Sigmoid colon (tissue), 7 donors: ENCODE results near the gene FOXL2NB. TPM values are rescaled to one million over a fixed set of nuclear protein-coding genes. Genes with fewer than 3 reads are reported as not detected.

ENCODE experiments used
- DNase-seq: peaks from one replicate; pipeline ENCODE4 v3.0.0-alpha.2; 2019
- H3K27ac ChIP-seq, 4 donors: fragments of 200-600 bp; sonication (generic); one replicate each; pipeline ENCODE4 v1.5.1; 2016 to 2019; ENCODE audit warnings: mild to moderate bottlenecking in 1 of 4
- H3K27me3 ChIP-seq, 3 donors: fragments of 200-600 bp; sonication (generic); one replicate each; pipeline ENCODE4 v1.5.1; 2019; ENCODE audit warnings: mild to moderate bottlenecking in 1 of 3
- H3K36me3 ChIP-seq, 4 donors: fragments of 200-600 bp; sonication (generic); one replicate each; pipeline ENCODE4 v1.5.1; 2016 to 2019
- H3K4me1 ChIP-seq, 4 donors: fragments of 200-600 bp; sonication (generic); one replicate each; pipeline ENCODE4 v1.5.1; 2017 to 2019
- H3K4me3 ChIP-seq, 4 donors: fragments of 200-600 bp; sonication (generic); one replicate each; pipeline ENCODE4 v1.5.1; 2017 to 2019; ENCODE audit warnings: mild to moderate bottlenecking in 2 of 4, moderate library complexity in 1 of 4
- H3K9me3 ChIP-seq, 4 donors: fragments of 200-600 bp in 3 of 4; sonication (generic) in 3 of 4; one replicate each; pipeline versions ENCODE4 v1.5.1 to v1.6.1; 2013 to 2019
- EP300 ChIP-seq, 4 donors: sonication (generic); formaldehyde crosslinking; IDR thresholded peaks; one replicate each; pipeline ENCODE4 v1.6.1; 2017; ENCODE audit warnings: antibody characterized with exemption in 4 of 4
- POLR2A ChIP-seq, 2 donors: fragments of 450-650 bp; IDR thresholded peaks; one replicate each; pipeline ENCODE4 v1.6.1; 2016; ENCODE audit warnings: antibody characterized with exemption in 2 of 2, mild to moderate bottlenecking in 2 of 2, moderate library complexity in 2 of 2
- POLR2AphosphoS5 ChIP-seq, 4 donors: sonication (generic); formaldehyde crosslinking; IDR thresholded peaks; one replicate each; pipeline ENCODE4 v1.6.1; 2017; ENCODE audit warnings: antibody characterized with exemption in 4 of 4
- WGBS, 2 donors: extraction: QIAGEN DNeasy Blood & Tissue Kit; methylation state at CpG; one replicate each; pipeline ENCODE4 v1.1.7; 2013; 5-methylcytosine and 5-hydroxymethylcytosine counted together
- intact Hi-C: fragments of 100-400 bp; cut with DNase I; formaldehyde crosslinking; loops from one replicate; pipeline ENCODE4 v1.15.1; 2023
- polyA plus RNA-seq, 3 donors: library from polyadenylated mRNA; stranded (reverse); fragments of 200-250 nt; gene quantifications; one replicate each; pipeline ENCODE4 v1.2.3, GENCODE V29; 2013
- total RNA-seq, 4 donors: library from RNA; depleted of rRNA; stranded (reverse); fragments of >200 nt; gene quantifications; one replicate each; pipeline ENCODE4 v1.1.0, GENCODE V29; 2016
- TF ChIP-seq, protein P1 (sequence below), 4 experiments: fragments of 450-650 bp in 3 of 4; fragments of 200-600 bp in 1 of 4; IDR thresholded peaks; one replicate each; pipeline ENCODE4 v1.5.1; 2016 to 2019; ENCODE audit warnings: antibody characterized with exemption in 4 of 4, mild to moderate bottlenecking in 3 of 4, moderate library complexity in 2 of 4
- donor health status: healthy with polysubstance abuse.
- donor health status: Bipolar disorder and iron deficiency.
- donor health status: healthy.

Gene FOXL2NB
- total and polyA plus RNA-seq, 7 donors: under 0.01 TPM; not detected in 6

DNA sequence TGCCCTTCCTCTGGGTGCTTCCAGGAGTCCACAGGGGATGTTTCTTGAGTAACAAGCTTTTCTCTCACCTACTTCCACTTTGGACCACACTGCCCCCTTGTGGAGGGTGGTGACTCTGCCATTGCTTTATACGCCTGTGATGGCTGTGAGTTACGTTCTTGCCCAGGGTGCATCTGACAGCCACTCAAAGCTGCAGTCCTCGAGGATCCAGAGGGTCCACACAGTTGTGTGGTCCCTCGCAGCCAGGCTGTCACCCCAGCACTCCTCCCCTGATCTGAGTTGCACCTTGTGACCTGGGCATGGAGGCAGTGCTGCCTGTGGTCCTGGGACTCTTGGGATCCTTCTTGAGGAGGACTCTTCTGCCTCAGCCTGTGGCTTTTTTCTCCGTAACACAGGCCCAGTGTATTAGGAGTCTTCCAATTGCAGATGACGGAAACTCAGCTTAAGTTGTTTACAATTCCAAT is 23.5 kb upstream of the FOXL2NB start:
- no peaks in the 10 kb centered on the region for H3K36me3 ChIP-seq
- no peaks in the 10 kb centered on the region for H3K27me3 ChIP-seq
- no peak overlapping the region for H3K4me3 ChIP-seq
- 13 to 26% methylated on average over 6 of the region's 6 CpGs for WGBS, 2 donors
- intact Hi-C loops: no loop called here
- H3K9me3 ChIP-seq: no peaks in the 10 kb centered on the region
- peaks cover 0 to 4% (median 0%) of the 10 kb centered on the region in 4 donors for H3K4me1 ChIP-seq
- H3K27ac ChIP-seq: no peak overlapping the region
- peak; percentile 83 for DNase-seq
- TF ChIP-seq POLR2AphosphoS5 (IDR thresholded peaks at IDR 0.05) (no peak), EP300 (IDR thresholded peaks at IDR 0.05) (no peak), POLR2A (IDR thresholded peaks at IDR 0.05) (no peak)
- TF ChIP-seq, protein P1, sequence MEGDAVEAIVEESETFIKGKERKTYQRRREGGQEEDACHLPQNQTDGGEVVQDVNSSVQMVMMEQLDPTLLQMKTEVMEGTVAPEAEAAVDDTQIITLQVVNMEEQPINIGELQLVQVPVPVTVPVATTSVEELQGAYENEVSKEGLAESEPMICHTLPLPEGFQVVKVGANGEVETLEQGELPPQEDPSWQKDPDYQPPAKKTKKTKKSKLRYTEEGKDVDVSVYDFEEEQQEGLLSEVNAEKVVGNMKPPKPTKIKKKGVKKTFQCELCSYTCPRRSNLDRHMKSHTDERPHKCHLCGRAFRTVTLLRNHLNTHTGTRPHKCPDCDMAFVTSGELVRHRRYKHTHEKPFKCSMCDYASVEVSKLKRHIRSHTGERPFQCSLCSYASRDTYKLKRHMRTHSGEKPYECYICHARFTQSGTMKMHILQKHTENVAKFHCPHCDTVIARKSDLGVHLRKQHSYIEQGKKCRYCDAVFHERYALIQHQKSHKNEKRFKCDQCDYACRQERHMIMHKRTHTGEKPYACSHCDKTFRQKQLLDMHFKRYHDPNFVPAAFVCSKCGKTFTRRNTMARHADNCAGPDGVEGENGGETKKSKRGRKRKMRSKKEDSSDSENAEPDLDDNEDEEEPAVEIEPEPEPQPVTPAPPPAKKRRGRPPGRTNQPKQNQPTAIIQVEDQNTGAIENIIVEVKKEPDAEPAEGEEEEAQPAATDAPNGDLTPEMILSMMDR (IDR thresholded peaks at IDR 0.05): peak; percentile 50 to 80 (median 56)

DNA sequence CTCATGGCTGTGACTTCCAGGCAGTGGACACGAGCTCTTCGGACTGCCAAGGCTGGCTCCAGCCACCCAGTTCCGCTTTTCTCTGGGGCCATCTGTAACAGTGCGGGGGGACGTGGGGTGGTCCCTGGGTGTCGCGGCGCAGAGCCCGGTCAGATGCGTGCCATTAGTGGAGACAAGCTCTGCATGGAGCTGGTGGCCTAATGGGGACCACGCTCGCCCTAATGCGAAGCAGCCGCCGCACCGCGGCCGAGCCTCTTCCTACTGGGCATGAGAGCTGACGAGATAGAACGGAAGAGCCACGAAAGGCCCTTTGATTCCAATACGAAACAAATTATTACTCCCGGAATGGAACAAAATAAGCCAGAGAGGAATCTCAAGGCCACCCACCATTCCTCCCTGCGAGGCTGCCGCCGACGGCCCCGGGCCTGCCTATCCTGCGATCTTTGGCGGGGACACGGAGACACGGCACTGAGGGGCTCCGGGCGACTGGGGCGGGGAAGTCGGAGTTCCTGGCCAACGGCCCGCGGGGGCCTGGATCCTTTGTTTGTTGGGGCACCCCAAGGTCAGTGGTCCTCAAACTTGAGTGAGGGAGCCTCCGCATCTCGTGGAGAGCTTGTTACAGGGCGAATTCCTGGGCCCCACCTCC is 18.2 kb upstream of the FOXL2NB start:
- intact Hi-C loops: no loop called here

DNA sequence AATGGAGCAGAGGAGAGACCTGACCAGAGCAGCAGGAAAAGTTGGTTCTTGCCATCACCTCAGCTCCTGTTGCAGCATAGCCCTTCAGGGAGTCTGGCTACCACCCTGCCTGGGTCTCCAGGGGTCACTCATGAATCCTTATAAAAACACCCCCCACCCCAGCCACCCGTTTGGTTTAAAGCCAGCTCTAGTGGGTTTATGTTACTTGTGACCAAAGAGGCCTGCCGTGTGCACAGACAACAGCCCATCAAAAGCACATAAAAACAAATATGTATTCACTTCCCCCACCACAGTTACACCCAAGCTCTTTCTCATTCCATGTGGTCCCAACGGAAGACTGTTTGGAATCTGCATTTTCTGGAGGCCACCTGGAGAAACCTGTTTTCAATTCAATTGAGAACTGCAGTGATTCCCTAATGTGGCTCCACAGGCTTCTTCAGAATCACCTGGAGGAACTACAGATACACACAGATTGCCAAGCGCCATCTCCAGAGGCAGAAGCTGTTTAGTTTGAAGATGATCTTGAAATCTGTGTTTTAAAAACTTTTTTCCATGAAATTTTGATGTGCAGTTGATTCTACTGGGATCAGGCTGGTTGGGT is 13.8 kb upstream of the FOXL2NB start:
- intact Hi-C loops: no loop called here
- Histone ChIP-seq H3K9me3 (no peaks in the 10 kb centered on the region), H3K4me3 (no peak overlapping the region), H3K36me3 (no peaks in the 10 kb centered on the region), H3K27me3 (peaks cover 24 to 37% (median 30%) of the 10 kb centered on the region in 3 donors), H3K4me1 (peaks cover 0 to 26% (median 25%) of the 10 kb centered on the region in 4 donors), H3K27ac (no peak overlapping the region)
- peak; percentile 33 for DNase-seq
- TF ChIP-seq, protein P1 (IDR thresholded peaks at IDR 0.05): no peak
- TF ChIP-seq POLR2AphosphoS5 (IDR thresholded peaks at IDR 0.05): no peak
- no peak for TF ChIP-seq POLR2A (IDR thresholded peaks at IDR 0.05)
- TF ChIP-seq EP300 (IDR thresholded peaks at IDR 0.05): no peak
- 71 to 76% methylated on average over 4 of the region's 4 CpGs for WGBS, 2 donors

More for the DNA sequence above, 18.2 kb upstream of the FOXL2NB start:
- H3K27ac ChIP-seq: no peak overlapping the region
- H3K9me3 ChIP-seq: no peaks in the 10 kb centered on the region
- H3K4me3 ChIP-seq: no peak overlapping the region
- TF ChIP-seq EP300 (IDR thresholded peaks at IDR 0.05) (no peak), POLR2A (IDR thresholded peaks at IDR 0.05) (no peak), POLR2AphosphoS5 (IDR thresholded peaks at IDR 0.05) (no peak)
- TF ChIP-seq, protein P1 (IDR thresholded peaks at IDR 0.05): no peak
- H3K27me3 ChIP-seq: peaks cover 0 to 3% (median 0%) of the 10 kb centered on the region in 3 donors
- DNase-seq: no peak
- H3K36me3 ChIP-seq: no peaks in the 10 kb centered on the region
- H3K4me1 ChIP-seq: no peaks in the 10 kb centered on the region
- 95% methylated on average over 42 of the region's 42 CpGs for WGBS, 2 donors

DNA sequence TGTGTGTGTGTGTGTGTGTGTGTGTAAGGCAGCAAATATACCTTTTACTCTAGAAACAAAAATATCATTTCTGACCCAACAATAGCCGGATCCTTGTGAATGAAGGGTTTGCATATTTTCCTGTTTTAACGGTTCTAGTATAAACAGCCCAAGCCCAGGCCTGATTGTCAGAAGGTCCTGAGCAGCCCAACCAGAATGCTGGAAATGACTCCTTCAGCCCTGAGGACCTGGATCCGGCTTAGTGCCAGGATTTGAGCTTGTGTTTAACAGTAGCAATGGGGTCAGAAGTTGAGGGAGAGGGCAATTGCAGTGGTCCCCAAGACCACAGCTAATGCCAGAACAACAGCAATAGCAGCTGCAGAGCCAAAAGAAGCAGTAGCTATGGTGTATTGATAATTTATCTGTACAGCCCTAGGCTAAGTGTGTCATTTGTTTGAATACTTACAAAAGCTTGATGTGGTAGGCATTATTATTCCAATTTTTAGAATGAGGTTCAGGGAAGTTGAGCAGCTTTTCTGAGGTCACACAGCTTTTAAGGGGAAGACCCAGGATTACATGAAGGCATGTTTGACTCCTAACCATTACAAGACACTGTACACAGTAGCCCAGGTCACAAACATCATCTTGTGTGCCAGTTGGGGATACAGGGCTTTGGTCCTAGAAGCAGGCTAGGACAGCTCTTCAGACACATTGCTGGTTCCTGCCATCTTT is 12.9 kb upstream of the FOXL2NB start:
- peaks cover 34 to 47% (median 40%) of the 10 kb centered on the region in 3 donors for H3K27me3 ChIP-seq
- 71 to 77% methylated on average over 3 of the region's 3 CpGs for WGBS, 2 donors
- TF ChIP-seq, protein P1 (IDR thresholded peaks at IDR 0.05): no peak
- no peak for TF ChIP-seq EP300 (IDR thresholded peaks at IDR 0.05)
- no peak for TF ChIP-seq POLR2AphosphoS5 (IDR thresholded peaks at IDR 0.05)
- no peak for TF ChIP-seq POLR2A (IDR thresholded peaks at IDR 0.05)
- H3K27ac ChIP-seq: no peak overlapping the region
- H3K9me3 ChIP-seq: no peaks in the 10 kb centered on the region
- H3K4me1 ChIP-seq: peaks cover 0 to 35% (median 33%) of the 10 kb centered on the region in 4 donors
- intact Hi-C loops: no loop called here
- peak; percentile 25 for DNase-seq
- no peaks in the 10 kb centered on the region for H3K36me3 ChIP-seq
- no peak overlapping the region for H3K4me3 ChIP-seq
